ENCODE results near the gene PLCG1.

DNA sequence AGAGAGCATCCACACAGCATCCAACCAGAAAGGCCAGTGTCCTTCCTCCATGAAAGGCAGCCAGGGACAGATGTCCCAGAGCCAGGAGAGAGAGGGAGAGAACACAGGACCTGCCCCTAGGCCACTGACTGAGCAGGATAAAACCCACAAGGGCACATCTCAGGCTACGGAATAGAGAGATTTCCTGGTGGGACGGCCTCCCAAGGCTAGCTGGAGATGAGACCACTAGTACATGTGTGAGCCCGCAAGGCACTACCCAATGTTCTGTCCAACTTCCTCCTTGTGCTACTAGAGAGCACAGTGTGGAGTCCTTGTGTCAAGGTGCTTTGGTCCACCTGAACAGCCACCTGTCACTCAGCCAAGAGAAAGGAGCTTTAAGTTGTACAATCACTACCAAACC, 44.2 kb downstream of the PLCG1 start:
- TF ChIP-seq CTCF (IDR thresholded peaks at IDR 0.05; ENCODE audit: extremely low read depth in 1 of 2, insufficient read depth in 1 of 2, low read depth in 1 of 2, low read length in 2 of 2), result no peak
- TF ChIP-seq POLR2A (IDR thresholded peaks at IDR 0.05; ENCODE audit: low read depth, low read length), result no peak
- no peak for TF ChIP-seq MAX (IDR thresholded peaks at IDR 0.05; ENCODE audit: insufficient read depth, insufficient read length)

Data from endothelial cell of umbilical vein (primary cell).